NCI-H2029 (cell line): ENCODE results near the gene TRAM2.

Experiments used
- DNase-seq: peaks from one replicate; lab custom pipeline; 2025; lab: John Stamatoyannopoulos, UW

Gene TRAM2

GRCh38 chr6:52594221-52594620 lies 17.4 kb upstream of the TRAM2 start:
- no peak for DNase-seq

GRCh38 chr6:52591832-52592231 lies 15.0 kb upstream of the TRAM2 start:
- DNase-seq = peak; percentile 29

- peak; percentile 25 for DNase-seq
These were observed 13.5 kb upstream of the TRAM2 start for GRCh38 chr6:52590152-52590891.

- no peak for DNase-seq
These were observed 11.8 kb upstream of the TRAM2 start for GRCh38 chr6:52588710-52589091.

- DNase-seq = no peak
These were observed 11.3 kb upstream of the TRAM2 start for GRCh38 chr6:52588087-52588709.

- DNase-seq = no peak
These were observed 10.1 kb upstream of the TRAM2 start for GRCh38 chr6:52587001-52587400.

GRCh38 chr6:52584203-52584602 lies 7.3 kb upstream of the TRAM2 start:
- DNase-seq = no peak

GRCh38 chr6:52582996-52583395 lies 6.1 kb upstream of the TRAM2 start:
- no peak for DNase-seq

GRCh38 chr6:52582446-52582845 lies 5.6 kb upstream of the TRAM2 start:
- no peak for DNase-seq

- DNase-seq = no peak
These were observed 4.0 kb upstream of the TRAM2 start for GRCh38 chr6:52580905-52581304.

- DNase-seq = no peak
These were observed 2.3 kb upstream of the TRAM2 start for GRCh38 chr6:52579006-52579660.

- DNase-seq = no peak
These were observed 1.1 kb upstream of the TRAM2 start for GRCh38 chr6:52577778-52578463.

GRCh38 chr6:52576392-52577021 lies 353 bp downstream of the TRAM2 start:
- peak; percentile 55 for DNase-seq

- no peak for DNase-seq
These were observed 837 bp downstream of the TRAM2 start for GRCh38 chr6:52576054-52576391.

GRCh38 chr6:52575502-52575892 lies 1.4 kb downstream of the TRAM2 start:
- no peak for DNase-seq

GRCh38 chr6:52574709-52575501 lies 2.0 kb downstream of the TRAM2 start:
- no peak for DNase-seq

GRCh38 chr6:52573295-52573694 lies 3.6 kb downstream of the TRAM2 start:
- no peak for DNase-seq

GRCh38 chr6:52572536-52572935 lies 4.3 kb downstream of the TRAM2 start:
- DNase-seq = no peak

- DNase-seq = no peak
These were observed 5.6 kb downstream of the TRAM2 start for GRCh38 chr6:52571099-52571755.

GRCh38 chr6:52570291-52570700 lies 6.6 kb downstream of the TRAM2 start:
- no peak for DNase-seq

- DNase-seq = no peak
These were observed 8.5 kb downstream of the TRAM2 start for GRCh38 chr6:52568320-52568719.
